Activated CD4-positive, alpha-beta T cell treated with anti-CD3 and anti-CD28 coated beads, Interleukin-2, amount 50 U/mL, for 48 hours (primary cell): ENCODE results near the gene FHDC1.

Experiments
- DNase-seq, 2 experiments: peaks; one replicate each; pipeline ENCODE4 v3.0.0-alpha.2; 2020

The FHDC1 gene

DNA sequence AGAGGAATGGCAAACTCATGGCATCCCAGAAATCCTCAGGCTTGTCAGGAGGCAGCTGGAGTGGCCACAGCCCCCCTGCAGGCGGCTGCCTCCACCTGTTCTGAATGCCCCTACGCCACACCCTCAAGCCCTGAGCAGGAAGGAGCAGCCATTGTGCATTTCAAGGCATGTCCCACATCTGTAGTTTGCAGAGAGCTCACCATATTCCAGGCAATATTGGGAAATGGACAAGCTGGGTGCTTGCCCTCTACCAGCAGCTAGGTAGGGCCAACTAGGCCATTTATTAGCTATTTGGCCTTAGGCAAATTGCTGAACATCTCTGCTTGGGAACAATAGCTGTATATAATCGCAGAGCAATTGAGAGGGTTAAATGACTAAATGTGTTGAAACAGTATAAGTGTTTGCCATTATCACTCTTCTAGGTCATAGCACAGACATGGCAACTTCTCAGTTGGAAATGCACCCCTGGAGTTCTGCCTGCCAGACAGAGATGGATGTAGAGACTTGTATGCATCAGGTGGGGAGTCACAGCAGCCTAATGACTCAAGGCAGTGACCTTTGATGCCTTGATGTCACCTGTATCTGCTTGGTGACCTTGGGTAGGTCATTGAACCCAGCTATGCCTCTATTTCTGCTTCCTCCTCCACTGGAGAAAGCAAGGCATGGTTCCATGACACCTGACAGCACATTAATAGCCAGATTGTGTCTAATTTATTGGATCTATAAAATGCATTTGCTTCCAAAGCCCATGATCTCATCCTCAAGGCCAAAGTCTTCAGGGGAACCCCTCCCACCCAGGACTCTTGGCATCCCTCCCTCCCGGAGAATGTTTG is 52.8 kb downstream of the FHDC1 start:
- DNase-seq = no peak

DNA sequence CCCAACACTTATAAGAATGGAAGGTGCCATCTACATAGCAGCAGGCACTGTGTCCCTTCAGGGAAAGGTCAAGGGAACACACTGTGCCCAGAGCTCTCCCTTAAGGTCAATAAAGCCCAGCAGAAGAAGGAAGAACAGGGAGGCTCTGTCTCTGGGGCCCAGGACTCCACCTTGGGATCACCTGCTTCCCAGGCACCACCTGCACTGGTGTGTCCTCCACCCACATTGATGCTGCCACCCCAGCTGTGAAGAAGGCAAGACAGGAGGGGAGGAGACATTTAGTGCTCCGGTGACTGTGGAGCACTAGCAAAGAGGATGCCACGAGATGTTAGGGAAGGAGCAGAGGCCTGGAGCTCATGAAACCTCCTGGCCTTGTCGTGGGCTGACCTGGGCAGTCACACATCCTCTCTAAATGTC is 53.4 kb downstream of the FHDC1 start:
- no peak for DNase-seq

DNA sequence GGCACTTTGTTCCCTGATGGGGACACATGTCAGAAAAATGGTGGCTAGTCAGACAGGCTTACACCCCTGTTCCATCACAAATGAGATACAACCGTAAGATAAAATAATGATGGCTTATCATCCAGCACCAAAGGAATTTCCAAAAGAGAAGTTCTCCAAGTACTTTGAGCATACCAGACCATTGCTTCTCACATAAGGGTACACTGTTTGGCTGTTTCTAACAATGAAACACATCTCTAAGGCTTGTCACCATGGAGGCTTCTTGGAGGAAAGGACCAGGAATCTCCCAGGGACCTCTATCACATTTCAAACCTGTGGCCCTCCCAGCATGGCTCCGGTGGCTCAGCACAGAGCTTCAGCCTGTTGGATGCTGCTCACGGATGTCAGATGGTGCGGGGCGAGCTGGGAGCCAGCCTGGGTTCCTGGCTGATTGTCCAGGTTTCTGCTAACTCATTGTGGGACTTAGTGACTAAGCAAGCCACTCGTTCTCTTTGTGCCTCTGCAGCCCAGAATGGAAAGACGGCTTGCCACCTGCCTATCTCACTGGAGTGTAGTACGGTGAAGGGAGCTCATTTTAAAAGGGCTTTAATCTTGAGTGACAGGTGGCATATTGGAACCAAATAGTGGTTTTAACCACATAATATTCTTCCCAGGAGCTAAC is 54.5 kb downstream of the FHDC1 start:
- DNase-seq = no peak

DNA sequence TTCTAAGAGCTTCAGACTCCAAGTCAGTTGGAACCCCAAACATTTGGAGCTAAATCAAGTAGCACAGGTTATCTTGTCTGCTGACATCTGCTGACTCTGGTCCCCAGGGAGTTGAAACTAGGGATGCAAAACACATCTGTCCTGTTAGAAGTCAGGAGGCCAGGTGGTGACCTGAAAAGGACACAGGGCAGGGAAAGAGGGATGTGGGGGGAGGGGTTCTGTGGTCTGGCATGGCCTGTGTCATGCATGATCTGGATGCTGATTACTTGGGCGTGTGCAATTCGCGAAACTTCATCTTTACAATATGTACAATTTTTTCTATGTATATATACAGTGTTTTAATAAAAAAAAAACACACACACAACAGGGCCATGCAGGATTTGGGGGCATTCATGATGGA is 55.3 kb downstream of the FHDC1 start:
- DNase-seq = no peak

DNA sequence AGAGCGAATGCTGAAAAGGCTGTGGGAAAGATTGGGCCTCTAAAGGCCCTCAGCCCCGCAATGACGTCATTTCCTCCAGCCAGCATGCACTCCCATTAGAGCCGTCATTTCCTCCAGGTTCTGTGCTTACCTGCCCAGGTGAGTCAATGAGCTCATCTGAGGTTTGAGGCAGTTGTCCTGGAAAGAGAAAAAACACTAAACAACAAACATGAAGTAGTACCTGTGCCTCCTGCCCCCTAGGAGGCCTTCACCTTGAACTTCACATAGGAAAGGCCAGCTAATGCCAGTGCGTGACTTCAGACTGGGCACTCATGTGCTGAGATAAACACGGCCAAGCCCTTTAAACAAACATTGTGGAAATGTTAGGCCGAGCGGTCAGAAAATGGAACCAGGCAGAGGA is 55.9 kb downstream of the FHDC1 start:
- no peak for DNase-seq

DNA sequence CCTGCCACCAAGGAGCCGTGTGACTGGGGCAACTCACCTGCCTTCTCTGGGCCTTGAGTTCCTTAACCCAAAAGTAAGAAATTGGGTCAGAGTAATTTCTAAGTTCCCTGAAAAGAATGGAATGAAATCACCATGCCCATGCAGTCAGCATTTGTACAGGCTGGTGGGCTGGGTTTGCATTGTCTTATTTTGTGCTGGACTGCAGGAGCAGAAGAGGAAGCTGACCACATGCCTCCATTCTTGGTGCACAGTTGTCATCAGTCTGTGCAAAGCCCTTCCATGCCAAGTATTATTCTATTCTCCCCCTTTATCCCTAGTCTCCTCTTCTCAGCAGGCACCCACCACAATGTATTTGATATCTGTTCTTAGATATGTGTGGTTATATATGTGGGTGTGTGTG is 56.3 kb downstream of the FHDC1 start:
- no peak for DNase-seq

DNA sequence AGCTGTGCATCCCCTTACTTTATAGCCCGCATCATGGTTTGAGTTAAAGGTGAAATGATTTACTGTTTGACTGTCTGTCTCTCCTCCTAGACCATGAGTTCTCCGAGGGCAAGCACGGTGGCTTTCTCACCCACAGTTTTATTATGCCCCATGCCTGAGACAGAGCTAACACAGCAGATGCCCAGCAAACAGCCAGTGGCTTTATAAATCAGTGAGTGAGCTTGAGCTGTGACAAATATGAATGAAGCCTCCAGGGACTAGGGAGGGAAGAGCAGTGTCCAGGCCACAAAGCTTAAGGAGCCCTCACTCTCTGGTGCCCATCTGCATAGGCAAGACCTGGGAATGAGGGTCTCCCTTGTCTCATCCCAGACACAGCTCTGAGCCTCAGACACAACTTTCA is 57.9 kb downstream of the FHDC1 start:
- no peak for DNase-seq

DNA sequence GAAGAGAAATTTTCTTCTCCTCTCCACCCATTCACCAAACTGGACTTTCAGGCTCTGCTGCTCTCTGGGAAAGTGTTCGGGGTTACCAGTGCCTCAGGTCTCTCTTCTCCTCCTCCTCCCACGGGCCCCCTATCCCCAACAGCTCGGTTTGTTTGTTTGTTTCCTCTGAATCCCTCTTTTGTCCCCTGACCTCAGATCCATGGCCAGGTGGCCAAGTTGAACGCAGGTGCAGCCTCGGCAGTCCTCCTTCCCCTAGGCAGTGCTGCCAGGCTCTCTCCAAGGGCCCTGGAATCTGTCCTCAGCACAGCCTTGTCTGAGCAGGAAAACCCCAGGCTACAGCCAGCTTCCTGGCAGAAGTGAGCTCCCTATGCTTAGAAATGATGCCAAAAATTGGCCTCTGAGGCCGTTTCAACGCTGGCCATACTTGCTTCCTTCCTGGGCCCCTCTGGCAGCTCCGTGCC is 60.0 kb downstream of the FHDC1 start:
- DNase-seq = no peak

DNA sequence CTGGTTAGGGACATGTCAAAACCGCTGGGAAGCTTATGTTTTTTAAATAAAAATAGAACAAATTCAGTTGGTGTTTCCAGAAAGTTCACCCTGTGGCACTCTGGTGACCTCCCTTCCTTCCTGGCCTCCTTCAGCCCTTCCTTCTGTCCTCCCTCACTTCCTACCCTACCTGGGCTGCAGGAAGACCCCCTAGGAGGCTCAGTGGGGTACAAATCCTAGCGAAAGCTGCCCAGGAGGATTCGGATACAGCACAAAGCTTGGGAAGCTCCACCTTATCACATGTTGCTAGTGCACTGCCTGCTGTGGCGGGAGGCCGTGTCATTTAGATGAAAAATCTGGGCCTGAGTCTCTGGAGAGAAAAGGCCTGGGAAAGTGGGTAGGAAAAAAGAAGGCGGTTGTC is 60.5 kb downstream of the FHDC1 start:
- no peak for DNase-seq

DNA sequence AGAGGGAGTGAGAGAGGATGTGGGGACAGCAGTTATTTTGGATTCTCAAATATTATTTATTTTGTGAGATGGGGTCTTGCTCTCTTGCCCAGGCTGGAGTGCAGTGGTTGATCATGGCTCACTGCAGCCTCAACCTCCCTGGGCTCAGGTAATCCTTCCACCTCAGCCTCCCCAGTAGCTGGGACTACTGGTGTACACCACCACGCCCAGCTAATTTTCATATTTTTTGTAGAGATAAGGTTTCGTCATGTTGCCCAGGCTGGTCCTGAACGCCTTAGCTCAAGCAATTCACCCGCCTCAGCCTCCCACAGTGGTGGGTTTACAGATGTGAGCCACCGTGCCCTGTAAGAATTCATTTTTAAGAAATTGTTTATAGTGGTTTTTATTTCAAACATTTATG is 61.2 kb downstream of the FHDC1 start:
- no peak for DNase-seq

DNA sequence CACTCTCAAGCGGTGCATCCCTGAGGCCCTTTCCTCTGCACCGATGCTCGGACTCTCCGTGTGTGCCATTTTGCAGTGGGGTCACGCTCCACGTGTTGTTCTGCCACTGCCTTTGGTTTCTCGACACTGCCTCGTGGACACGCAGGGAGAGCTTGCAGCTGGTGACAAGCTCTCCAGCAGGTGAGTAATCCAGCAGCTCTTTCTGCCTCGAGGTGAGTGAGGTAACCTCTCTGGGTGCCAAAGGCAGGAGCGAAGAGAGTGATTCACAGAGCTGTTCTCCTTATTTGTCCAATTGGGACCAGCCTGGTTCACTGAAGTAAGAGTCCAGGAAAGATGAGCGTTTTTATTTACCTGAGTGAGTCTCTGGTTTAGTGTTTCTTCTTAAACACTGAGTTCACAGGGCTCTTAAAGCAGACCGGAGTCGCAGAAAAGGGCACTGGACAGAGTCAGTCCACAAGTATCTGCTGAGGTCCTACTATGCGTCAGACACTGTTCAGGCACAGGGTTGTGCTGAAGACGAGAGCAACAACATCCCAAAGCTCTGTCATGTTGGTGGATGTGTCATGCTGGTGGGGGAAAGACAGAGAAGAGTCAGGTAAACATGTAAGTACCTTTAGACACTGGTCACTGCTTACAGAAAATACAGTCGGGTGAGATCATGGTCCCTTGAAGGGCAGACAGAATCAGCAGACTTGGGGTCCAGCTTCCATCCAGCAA is 61.8 kb downstream of the FHDC1 start:
- no peak for DNase-seq

DNA sequence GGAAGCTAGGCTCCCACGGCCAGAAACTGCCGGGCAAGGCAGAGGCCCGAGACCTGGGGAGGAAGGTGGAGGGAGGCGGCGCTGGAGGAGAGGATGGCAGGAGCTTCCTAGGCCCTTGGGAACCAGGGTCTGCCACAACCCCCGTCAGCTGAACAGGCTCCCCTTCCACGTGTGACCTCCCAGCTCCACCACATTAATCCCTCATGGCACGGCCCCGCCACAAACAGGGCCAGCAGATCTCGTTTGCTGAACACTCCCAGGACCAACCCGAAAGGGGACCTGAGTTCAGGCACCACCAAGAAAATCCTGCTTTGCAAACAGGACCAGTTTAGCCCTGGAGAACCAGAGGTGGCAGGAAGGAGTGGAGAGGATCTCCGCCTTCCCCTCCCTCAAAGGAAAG is 62.7 kb downstream of the FHDC1 start:
- no peak for DNase-seq

DNA sequence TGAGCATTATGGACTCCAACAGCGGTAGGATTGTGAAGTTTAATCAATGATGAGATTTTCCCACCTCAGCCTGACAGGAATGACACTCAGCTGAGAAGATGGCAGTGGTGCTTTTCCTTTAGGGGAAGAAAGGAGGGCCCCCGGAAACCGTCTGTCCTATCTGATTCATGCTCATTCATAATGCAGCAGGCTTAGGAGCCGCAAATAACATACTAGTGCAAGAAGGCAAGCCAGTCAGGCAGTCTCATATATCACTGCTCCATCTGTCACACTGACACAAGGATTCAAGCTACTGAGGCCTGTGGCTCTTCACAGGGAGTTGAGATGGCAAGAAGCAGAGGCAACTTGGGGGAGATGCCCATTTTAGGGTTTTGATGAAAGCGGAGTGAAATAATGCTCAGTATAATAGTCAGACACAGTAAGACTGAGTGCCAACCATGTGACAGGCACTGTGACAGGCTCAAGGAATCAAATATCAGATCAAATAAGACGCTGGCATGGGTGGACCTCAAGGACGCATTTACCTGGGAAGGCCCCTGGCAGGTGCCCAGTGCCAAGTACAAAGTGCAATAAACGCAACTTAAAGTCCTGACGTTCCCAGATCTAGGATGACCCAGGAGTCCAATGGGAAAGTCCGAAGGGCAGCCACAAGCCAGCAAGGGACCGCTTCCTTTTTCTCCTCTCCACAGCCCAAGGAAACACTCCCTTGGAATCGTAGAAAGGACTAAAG is 63.4 kb downstream of the FHDC1 start:
- DNase-seq = no peak

DNA sequence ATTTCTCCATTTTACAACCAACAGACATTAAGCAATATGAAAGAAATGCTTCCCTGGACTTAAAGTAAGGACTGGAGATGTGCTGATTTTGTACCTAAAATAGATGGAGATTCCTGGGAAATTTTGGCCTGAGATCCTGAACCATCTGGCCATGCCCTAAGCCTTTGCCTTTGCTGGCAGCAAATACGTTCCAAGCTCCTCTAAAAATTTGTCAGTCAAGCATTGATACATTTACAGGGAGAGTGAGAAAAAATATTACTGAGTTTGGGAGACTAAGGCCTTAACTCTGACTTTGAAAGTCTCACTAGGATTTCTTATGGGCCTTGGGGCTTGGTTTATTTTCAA is 63.9 kb downstream of the FHDC1 start:
- DNase-seq = no peak

DNA sequence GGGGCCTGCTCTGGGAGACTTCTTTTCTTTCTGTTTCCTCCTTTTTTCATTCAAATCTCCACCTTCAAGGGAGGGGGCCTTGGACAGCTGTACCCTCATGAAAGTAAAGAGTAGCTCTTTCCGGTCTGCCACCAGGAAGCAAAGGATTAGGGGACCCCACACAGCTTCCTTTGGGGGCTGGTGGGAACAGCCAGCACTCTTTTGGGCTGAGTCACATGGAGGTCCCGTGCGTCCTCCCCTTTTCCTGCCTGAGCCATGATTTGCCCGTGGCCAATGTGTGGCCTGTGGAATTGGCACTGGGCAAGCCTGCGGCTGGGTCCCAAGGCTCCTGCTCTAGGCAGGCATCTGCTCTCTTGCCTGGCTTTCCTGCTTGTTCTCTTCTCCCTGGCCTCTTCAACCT is 65.5 kb downstream of the FHDC1 start:
- DNase-seq = no peak

DNA sequence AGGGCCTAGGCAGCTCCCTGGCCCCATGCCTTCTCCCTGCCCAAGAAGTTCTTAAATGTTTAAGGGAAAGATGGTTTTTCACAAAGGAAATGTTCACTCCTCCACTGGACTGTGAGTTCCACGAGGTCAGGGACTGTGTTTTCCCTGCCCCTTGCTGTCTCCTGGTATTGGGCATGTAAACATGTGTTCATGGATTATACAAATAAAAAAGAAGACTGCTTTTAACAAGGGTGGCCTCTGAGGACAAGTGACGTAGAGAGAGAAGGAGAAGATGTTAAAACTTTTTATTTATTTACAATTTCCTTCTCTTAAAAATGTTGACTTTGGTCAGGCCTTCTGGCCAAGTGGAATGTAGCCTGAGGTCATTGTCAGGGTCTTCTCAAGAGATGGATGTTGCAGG is 66.0 kb downstream of the FHDC1 start:
- no peak for DNase-seq

DNA sequence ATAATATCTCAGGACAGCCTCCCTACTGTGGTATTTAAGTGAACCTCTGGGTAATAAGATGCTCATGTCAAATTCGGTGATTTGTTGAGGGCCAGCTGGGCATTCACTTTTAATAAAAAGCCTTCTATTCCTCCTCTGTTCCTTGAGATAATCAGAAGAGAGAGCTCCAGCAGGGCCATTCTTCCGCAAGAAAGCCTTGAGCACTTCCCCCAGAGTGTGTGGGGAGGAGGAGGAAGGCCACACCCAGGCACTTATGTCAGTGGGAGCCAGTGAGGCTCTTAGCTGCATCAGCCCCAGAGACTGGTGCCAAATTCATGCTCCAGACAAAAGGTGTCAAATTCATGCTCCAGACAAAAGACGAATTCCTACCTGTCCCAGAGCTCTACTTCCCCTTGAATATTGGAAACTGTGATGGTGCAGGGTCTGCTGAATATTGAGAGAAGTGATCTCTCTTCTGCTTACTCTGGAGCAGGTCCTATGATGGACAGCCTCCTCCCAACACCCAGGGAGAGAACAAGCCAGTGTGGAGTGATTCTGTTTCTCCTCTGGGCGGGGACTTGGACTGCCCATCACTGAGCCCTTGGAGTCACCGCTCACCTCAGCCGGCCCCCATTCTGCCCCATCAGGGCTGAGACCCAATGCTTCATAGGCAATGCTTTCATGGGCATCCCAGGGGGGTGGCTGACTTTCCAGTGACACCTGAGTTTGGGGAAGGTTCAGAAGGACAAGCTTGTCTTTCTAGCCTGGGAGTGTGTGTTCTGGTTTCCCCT is 68.1 kb downstream of the FHDC1 start:
- no peak for DNase-seq

DNA sequence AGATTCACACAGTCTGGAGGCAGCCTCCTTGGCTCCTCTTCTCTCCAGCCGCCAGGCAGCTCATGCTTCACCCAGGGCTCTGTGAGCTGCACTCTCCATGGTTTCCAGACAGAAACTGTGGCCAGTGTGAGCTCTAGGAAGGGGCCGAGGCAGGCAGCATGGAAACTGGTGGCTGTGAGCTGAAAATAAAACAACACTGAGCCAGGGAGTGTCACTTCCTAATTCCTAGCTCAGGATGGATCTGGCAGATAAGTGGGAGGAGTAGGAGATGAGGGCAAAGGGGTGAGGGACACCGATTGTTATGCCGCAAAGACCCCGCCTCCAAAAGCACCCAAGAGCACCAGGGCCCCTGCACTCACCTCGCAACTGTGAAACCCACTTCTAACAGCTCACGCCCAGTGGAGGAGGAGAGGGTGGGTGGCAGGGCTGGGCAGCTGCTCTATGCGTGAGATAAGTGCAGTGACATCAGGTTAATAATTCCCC is 69.8 kb downstream of the FHDC1 start:
- no peak for DNase-seq

DNA sequence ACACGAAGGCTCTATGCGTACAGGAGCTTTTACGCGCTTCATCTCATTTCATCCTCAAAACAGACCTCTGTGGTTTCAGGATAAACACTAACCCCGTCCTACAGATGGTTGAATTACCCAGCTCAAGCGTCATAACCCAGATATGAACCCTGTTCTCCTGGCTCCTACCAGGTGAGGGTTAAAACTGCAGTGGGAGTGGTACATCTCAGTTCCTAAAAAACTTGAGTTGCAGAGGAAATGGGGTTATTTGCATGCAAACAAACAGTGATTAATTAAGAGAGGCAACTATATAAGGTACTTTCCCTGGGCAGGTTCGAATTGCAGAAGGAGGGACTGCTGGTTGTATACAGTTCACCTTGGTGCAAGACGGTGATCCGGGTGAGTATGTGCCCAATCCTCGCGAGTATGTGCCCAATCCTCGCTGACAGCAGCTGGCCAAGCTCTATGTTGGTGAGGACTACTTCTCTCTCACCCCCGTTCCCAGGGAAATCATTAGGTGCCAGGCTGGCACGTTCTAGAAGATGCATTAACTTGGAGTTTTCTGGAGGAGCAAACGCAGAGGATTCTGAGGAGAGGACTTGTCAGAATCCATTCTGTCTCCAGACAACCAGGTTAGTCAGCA is 72.6 kb downstream of the FHDC1 start:
- DNase-seq = no peak

DNA sequence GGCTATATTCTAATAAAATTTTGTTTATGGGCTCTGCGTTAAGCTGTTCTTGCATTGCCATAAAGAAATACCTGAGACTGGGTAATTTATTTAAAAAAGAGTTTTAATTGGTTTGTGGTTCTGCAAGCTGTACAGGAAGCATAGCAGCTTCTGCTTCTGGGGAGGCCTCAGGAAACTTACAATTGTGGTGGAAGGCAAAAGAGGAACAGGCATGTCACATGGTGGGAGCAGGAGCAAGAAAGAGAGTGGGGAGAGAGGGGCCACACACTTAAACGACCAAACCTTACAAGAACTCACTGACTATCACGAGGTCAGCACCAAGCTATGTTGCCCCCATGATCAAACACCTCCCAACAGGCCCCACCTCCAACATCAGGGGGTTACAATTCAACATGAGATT is 74.0 kb downstream of the FHDC1 start:
- DNase-seq = no peak

DNA sequence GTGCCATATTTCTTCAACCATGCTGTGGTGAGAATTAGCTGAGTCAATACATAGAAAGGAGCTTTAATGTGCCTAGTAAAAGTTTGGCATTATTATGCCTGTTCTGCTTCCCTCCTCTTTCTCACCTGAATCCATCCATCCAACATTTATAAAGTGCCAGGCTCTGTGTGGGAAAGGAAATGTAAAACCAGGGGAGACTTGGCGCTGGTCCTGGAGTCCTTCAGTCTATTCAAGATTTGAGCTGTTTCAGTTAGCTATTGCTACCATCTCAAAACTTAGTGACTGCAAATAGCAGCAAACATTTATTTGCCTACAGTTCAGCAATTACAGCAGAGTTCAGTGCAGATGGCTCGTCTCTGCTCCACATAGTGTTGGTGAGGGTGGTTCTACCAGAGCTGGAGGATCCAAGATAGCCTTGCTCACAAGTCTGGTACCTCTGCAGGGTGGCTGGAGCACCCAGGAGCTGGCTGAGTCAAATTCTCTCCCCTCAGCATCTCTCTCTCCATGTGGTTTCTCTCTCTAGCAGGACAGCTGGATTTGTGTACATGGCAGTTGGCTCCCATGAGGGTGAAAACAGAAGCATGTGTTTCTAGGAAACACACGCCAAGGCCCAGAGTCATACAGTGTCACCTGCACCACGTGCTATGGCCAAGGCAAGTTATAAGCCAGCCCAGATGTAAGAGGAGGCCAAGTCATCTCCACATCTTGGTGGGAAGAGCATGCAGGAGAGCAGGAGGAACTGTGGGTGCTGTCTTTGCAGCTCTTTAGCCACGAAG is 77.3 kb downstream of the FHDC1 start:
- DNase-seq = no peak
